HG03039 (cell line): ENCODE data around the gene P2RX1.

ENCODE experiments used
- ATAC-seq: cut with Tn5 transposase; IDR thresholded peaks from one replicate; pipeline ENCODE4 v1.9.1; 2021; ENCODE audit warnings: mild to moderate bottlenecking, moderate library complexity; ENCODE audit not compliant: unreplicated experiment

P2RX1 gene

GRCh38 chr17:3889325-3890012 is 26.8 kb downstream of the P2RX1 start:
- no peak for ATAC-seq

GRCh38 chr17:3888343-3889171 is 27.7 kb downstream of the P2RX1 start:
- no peak for ATAC-seq

GRCh38 chr17:3887804-3888203 is 28.5 kb downstream of the P2RX1 start:
- ATAC-seq = no peak

- no peak for ATAC-seq
Measured at GRCh38 chr17:3887394-3887793, 28.9 kb downstream of the P2RX1 start.

GRCh38 chr17:3886776-3887175 is 29.5 kb downstream of the P2RX1 start:
- no peak for ATAC-seq

- no peak for ATAC-seq
Measured at GRCh38 chr17:3885970-3886369, 30.3 kb downstream of the P2RX1 start.

GRCh38 chr17:3885271-3885670 is 31.0 kb downstream of the P2RX1 start:
- no peak for ATAC-seq

GRCh38 chr17:3884188-3884587 is 32.1 kb downstream of the P2RX1 start:
- ATAC-seq = no peak

- no peak for ATAC-seq
Measured at GRCh38 chr17:3882276-3882675, 34.0 kb downstream of the P2RX1 start.

GRCh38 chr17:3880983-3881382 is 35.3 kb downstream of the P2RX1 start:
- no peak for ATAC-seq

GRCh38 chr17:3879591-3880417 is 36.5 kb downstream of the P2RX1 start:
- ATAC-seq = no peak

- no peak for ATAC-seq
Measured at GRCh38 chr17:3879186-3879585, 37.1 kb downstream of the P2RX1 start.

GRCh38 chr17:3877220-3877619 is 39.0 kb downstream of the P2RX1 start:
- no peak for ATAC-seq

GRCh38 chr17:3875317-3875716 is 40.9 kb downstream of the P2RX1 start:
- ATAC-seq = no peak

- ATAC-seq = no peak
Measured at GRCh38 chr17:3873862-3874261, 42.4 kb downstream of the P2RX1 start.

- ATAC-seq = no peak
Measured at GRCh38 chr17:3870871-3871306, 45.4 kb downstream of the P2RX1 start.

GRCh38 chr17:3867606-3868005 is 48.7 kb downstream of the P2RX1 start:
- ATAC-seq = no peak

- ATAC-seq = no peak
Measured at GRCh38 chr17:3867106-3867505, 49.2 kb downstream of the P2RX1 start.

GRCh38 chr17:3866276-3866675 is 50.0 kb downstream of the P2RX1 start:
- ATAC-seq = no peak

- no peak for ATAC-seq
Measured at GRCh38 chr17:3865176-3865575, 51.1 kb downstream of the P2RX1 start.

- ATAC-seq = no peak
Measured at GRCh38 chr17:3864534-3864933, 51.7 kb downstream of the P2RX1 start.
